Activated CD4-positive, alpha-beta T cell treated with anti-CD3 and anti-CD28 coated beads, Interleukin-2, amount 50 U/mL, for 4 hours (primary cell): ENCODE data around the gene C22orf42.
"Not testable (repeated sequence)": the region's sequence is repeated elsewhere in the genome, so short reads cannot be mapped to it uniquely, and the experiment has no call there.

Experiments used
- DNase-seq, 2 experiments: peaks; one replicate each; pipeline ENCODE4 v3.0.0-alpha.2; 2020

The C22orf42 gene

DNA sequence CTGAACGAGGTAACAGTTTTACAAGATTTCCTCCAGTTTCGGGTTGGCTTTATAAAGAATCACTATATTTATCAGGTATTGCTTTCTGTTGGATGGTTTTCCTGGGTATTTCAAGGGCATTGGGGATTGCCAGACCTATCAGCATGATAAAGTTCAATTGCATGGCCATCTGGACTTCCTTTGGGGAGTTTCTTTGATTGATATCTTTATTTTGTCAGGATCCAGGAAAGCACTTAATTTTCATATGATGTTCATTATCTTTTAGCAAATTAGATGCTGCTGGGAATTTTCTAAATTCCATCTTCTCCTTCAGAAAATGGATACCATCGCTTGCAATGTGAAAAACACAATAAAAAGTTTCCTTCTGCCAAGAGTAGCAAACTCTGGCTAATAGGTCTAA, 24.5 kb upstream of the C22orf42 start:
- DNase-seq: no peak

DNA sequence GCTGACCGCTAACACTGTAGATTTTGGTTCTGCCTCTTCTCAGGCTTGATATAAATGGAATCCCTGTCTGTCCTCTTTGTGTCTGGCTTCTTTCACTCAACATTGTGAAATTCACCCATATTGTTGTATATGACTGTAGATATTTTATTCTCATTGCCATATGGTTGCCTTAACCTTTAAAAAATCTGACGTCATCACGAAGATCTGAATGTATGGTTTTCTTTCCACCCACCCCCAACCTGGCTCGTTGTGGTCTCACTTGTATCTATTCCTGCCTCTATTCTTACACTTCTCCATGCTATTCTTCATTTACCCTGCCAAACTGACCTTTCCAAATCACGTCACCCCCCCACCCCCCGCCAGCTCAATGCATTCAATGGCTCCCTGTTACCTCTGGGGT, 21.9 kb upstream of the C22orf42 start:
- no peak for DNase-seq

DNA sequence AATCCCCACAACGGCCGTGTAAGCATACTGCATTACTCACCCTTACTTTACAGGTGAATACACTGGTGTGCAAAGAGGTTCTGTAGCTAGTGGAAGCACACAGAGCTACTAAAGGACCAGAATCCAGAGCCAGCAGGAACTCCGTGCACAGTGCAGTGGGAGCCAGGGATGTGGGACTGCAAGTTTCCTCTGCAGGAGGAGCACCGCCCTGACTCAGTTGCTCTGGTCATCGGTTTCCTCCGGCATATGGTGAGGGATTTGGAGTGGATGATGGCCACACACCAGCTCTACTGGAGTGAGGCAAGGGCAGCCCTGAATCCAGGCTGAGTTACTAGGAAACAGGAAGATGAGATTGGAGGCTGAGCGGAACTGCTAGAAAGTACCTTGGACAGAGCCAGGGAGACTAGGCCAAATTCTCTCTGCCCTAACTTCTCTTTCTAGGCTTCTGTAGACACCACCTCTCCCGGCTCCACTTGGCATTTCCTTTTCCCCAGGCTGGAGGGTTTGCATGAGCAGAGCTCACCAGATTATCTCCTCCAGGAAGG, 18.2 kb upstream of the C22orf42 start:
- no peak for DNase-seq

DNA sequence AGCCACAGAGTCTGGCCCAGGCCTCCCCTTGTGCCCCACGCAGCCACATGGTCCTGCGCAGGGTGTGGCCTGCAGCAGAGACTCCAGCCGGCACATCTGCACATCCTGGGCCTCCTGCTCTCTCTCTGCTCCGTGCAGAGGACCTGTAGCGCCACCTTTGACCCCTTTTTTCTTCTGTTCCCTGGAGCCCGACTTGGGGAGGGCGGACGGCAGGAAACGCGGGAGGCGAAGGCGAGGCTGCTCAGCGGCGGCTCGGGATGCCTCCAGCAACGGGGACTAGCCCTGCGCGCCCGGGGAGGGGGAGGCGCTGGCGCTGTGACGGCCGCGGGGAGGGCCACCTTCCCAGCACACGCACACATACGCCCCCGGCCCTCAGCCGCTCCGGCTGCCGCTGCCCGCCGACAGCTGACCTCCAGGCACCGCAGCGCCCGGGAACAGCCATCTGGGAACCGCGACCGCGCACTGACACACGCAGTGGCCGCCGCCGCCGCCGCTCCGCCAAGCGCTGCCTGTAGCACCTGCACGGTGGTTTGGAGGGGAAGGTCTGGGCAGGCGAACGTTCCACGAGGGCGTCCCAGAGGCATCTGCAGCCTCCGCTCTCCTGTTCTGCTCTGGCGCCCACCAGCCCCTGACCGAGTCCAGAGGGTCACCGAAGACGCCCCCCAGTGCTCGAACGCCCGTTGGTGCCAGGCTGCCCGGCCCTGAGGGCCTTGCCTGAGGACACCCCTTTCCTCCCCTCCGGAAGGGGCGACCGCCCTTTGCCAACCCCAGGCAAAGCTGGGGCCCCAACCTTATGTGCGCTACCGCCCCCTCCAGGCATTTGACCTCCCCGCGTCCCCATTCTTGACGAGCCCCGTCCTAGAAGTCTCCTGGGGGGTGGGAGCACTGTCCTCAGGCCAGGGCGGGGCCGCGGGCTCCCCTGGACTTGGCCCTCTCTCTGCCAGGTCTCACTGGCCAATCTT, 16.9 kb upstream of the C22orf42 start:
- DNase-seq: no peak

DNA sequence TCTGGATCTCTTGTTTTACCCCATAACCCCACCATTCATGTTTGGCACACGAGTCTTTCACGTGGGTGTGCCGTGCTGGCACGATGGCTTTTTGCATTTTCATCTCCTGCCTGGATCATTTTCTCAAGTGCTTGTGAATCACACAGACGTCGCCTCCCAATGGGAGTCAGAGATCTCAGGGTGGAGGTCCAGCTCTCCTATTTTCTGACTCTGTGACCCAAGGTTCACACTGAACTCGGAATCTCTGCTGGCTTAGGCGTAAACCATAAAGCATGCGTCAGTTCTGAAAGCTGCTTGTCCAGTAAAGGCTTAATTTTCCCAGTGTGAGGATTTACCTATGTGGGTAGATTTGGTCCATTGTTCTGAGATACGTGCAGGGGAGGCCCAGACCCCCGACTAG, 16.0 kb upstream of the C22orf42 start:
- no peak for DNase-seq

DNA sequence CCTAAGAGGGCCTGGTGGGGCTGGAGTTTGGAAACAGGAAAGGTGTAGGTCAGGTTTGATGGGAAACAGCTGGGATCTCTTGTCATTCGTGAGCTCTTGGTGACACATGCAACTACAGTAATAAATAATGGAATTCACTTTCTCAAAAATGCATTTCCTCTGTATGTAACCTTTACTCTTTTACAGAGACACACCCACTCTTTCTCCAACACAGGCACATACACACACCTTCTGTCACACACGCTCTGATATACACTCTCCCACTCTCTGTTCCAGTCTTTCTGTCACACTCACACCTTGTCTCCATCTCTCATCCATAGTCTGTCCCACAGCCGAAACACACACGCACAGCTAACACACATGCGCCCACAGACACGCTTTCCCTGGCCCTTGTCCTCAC, 6.6 kb upstream of the C22orf42 start:
- no peak for DNase-seq

DNA sequence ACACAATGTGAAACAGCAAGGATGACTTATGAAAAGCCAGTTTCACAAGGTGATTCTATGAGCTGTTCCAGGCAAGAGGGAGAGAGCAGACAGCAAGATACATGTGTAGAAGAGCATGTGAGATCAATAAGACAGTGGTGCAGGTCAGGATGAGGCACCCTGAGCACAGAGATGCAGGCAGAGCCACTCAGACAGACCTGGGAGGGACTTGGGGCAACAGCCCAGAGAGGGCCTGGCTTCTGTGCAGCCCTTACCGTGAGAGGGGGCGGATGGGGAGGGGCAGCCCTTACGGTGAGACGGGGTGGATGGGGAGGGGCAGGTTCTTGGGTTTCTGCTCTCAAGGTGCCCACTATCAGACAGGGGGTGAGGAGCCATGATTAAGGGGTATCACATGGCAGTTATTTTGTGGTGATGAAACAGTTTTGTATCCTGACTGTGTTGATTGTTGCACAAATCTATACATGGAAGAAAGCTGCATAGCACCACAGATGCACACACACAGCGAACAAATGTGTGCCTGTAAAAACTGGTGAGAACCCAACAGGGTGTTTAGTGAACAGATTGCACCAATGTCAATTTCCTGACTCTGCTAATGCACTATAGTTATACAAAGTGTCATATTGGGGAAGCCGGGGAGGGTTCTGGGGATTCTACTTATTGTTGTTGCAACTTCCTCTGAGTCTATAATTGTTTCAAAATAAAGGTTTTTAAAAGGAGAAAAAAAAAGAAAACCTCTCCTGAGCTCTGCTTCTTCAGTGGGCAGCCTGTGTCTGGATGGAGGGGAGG, 5.2 kb upstream of the C22orf42 start:
- DNase-seq: no peak

DNA sequence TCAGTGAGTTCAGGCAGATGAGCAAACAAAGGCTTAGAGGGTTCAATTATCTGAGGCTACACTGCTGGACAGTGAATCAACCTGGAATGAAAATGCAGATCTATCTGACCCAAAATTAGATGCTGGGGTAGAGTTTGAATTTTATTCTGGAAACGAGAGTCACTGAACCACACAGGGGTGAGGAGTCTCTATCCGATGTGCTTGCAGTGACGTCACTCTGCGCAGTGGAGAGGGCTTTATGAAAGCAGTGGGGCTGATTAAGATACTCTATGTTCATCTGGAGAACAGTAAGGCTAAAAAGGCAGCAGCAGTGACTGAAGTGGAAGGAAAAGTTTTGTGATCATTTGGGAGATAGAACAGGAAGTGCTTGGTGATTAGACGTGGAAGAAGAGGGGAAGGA, 1.3 kb upstream of the C22orf42 start:
- not testable (repeated sequence) for DNase-seq

DNA sequence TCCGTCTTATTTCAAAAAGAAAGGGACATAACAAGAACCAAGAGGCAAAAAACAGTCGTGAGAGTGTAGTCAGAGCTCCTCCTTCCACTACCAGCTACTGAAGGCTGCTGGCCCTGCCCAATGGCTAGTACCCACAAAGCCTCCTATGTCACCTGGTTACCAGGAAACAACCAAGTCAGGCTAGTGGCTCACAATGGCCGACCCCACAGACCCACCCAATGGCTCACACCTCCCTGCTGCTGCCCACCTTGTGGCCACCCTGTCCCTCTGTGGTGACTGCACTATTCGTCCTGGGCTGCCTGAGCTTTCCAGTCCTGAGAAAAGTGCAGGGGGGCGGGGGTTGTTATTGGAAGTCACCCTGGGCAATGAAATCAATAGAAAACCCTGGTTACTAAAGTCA, 1.5 kb downstream of the C22orf42 start:
- DNase-seq: not testable (repeated sequence)

DNA sequence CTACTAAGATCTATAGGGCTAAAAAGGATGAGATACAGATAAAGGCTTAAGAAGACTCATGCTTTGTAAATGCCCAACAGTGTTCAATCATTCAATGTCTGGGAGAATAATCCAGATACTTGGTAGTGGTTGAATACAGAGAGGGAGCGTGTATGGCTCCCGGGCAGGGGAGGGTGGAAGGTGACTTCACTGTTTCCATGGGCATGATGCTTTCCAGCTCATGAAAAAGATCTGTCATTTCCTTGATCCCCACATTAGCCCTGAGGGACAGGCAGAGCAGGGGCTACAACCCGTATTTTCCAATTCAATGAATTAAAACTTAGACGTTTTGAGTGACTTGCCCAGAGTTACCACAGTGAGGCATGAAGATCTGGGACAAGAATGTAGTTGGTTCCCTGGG, 4.4 kb downstream of the C22orf42 start:
- not testable (repeated sequence) for DNase-seq

DNA sequence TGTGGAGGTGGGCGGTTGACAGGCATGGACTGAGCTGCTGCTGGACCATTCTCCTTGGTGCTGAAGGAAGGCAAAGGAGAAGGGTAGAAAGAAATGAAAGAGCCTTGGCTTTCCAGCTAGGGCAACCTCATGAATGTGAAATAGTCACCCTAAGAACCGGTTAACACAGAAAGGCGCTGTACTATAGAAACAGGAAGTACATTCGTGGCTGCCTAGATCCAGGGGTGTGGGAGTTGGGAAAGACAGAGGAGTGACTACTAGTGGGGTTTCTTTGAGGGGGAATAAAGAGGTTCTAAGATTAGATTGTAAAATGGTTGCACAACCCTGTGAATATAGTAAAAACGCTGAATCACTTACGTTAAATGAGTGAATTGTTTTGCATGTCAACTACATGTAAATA, 7.5 kb downstream of the C22orf42 start:
- DNase-seq: not testable (repeated sequence)

DNA sequence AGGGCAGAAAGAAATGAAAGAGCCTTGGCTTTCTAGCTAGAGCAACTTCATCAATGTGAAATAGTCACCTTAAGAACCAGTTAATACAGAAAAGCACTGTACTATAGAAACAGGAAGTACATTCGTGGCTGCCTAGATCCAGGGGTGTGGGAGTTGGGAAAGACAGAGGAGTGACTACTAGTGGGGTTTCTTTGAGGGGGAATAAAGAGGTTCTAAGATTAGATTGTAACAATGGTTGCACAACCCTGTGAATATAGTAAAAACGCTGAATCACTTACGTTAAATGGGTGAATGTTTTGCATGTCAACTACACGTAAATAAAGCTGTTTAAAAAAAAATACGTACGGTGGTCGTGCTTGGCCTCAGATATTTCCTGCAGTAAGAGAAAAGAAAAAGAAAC, 8.5 kb downstream of the C22orf42 start:
- not testable (repeated sequence) for DNase-seq

DNA sequence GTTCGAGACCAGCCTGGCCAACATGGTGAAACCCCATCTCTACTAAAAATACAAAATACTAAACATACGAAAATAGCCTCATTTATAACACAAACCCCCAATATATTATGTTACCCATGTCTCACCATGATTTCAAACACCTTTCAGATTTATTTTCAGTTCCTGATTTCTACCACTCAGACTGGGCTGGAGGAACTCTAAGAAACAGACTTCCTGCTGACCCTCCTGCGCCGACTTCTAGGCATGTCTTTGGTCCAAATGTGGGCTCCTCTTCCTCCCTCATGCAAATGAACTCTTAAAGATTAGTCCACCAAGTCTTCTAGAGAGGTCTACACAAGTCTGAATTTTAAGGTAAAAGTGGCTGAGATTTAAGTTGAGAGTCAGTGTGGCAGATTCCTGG, 10.7 kb downstream of the C22orf42 start:
- not testable (repeated sequence) for DNase-seq

DNA sequence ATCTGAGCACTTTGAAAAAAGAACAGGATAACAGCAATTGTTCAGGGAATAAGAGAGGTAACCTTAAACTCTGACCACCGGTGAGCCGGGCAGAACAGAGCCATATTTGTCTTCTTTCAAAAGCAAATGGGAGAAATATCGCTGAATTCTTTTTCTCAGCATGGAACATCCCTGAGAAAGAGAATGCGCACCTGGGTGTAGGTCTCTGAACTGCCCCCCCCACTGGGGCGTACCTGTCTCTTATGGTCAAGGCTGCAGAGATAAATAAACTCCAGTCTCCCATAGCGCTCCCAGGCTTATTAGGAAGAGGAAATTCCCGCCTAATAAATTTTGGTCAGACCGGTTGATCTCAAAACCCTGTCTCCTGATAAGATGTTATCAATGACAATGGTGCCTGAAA, 12.0 kb downstream of the C22orf42 start:
- not testable (repeated sequence) for DNase-seq

DNA sequence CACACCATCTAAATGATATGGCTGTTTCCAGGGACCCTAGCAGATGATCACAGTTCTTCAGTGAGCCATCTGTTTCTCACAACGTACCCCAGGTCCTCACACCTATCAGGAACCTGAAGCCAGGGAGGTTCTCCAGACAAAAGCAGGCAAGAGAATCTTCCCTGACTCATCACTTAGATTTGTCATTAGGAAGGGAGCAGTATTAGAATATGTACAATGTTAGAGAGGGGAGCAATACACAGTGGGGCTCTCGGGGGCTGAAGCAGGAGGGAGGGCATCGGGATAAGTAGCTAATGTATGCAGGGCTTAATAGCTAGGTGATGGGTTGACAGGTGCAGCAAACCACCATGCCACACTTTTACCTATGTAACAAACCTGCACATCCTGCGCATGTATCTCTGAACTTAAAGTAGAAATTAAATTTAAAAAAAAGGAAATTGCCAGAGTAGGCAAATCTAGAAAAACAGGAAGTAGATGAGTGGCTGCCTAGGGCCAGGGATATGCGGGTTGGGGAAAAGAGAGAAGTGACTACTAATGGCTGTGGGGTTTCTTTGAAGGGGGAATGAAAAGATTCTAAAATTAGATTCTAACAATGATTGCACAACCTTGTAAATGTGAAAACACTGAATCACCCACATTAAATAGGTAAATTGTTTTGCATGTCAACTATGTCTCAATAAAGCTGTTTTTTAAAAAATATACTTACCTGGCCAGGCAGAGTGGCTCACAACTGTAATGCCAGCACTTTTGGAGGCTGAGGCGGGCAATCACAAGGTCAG, 14.4 kb downstream of the C22orf42 start:
- no peak for DNase-seq

DNA sequence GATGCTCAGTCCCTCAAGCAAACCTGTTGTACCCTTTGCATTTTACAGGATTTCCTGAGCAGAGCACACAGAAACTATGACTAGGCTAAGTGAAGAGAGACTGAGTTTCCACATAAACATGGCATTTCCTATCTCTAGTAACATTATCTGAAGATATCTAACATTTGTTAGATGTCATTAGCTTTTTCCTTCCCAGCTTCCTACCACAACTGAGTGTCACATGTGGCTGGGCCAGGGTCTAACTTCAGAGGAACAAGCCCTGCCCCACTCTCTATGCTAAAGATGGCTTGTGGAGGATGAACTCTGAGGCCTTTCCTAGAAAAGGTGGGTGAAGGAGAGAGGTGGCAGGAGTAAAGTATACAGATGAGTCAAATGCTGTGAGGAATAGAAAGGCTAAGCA, 16.5 kb downstream of the C22orf42 start:
- DNase-seq: peak; percentile 17 to 35

DNA sequence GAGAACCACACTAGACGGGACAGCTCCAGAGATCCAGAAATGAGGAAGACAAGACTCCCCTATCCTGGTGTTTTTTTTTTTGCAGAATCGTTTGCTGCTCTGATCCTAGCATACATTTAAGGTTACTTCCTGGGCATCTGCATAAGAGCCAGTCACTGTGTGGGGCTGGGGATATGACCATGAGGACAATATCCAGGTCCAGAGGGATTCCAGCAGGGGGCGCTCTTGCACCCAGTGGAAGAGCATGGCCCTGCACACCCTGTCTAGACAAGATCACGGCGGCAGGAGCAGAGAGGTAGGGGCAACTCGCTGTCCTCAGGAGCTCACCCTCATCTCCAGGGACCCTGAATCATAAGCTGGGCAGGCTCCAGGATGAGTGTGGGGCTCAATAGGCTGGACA, 18.4 kb downstream of the C22orf42 start:
- DNase-seq: not testable (repeated sequence)

DNA sequence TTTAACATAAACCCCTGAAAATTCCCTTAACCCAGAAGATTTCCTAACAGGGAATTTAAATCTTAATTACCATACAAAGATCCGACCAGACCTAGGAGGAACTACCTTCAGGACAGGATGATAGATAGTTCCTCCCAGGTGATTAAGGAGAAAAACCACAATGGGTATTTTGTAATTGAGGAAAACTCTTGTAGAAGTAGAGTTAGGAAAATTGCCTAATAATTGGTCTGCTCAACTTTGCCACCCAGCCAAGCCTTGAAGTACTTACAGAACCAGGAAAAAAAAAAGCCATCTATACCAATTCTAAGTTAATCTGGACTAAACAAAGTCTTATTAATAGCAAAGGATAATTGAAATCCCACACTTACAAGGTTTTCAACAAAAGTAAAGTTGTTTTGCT, 20.5 kb downstream of the C22orf42 start:
- not testable (repeated sequence) for DNase-seq

DNA sequence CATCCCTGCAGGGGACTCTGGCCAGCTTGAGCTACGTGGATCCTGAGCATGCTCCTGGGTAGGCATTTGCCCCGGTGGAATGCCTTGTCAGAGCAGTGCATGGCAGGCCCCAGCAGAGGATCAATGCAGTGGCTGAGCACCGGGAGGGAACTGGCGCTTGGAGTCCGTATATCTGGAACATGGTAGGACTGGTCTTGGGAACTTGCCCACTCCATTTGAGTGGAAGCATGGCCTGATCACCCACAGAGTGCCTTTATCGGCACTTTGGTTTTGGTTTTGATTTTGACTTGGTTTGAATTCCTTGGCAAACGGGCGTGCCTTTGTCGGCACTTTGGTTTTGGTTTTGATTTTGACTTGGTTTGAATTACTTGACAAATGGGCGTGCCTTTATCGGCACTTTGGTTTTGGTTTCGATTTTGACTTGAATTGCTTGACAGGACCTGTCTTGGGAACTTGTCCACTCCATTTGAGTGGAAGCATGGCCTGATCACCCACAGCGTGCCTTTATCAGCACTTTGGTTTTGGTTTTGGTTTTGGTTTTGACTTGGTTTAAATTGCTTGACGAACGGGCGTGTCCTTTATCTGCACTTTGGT, 21.3 kb downstream of the C22orf42 start:
- DNase-seq: peak; percentile 42 to 48

DNA sequence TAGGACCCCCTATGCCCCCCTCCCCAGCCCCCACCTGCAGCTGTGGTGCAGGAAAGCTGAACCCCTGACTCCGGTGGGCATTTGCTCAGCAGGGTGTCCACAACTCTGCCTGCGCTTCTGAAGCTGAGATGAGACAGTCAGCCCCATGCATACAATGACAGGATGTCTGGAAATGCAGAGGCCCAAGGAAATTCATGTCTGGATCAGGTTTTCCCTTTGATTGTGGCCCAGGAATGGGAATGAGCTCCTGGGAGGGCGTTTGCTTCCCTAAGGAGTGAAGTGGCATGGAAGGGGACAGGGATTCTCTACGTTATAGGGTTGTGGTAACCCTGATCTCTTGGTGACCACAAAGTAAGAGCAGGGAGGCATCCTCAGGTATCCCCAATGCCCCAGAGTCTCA, 22.2 kb downstream of the C22orf42 start:
- not testable (repeated sequence) for DNase-seq

DNA sequence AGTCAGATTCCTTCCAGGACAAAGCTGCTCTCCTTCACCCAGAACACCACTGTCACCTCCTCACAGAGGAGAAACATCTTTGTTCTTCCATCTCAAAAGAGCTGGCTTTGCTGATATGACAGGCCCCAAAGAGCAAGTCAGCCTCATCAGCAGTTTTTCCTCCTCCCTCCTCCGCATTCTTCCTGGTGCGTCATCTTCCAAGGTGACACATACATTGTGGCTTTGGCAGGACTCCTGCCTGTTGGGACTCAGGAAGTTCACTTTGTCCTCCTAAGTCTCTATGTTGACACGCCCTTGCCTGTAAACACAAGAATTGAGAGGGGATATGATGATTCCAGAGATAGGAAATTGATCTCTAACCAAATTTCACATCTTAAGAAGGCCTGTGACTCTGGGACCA, 23.1 kb downstream of the C22orf42 start:
- not testable (repeated sequence) for DNase-seq

DNA sequence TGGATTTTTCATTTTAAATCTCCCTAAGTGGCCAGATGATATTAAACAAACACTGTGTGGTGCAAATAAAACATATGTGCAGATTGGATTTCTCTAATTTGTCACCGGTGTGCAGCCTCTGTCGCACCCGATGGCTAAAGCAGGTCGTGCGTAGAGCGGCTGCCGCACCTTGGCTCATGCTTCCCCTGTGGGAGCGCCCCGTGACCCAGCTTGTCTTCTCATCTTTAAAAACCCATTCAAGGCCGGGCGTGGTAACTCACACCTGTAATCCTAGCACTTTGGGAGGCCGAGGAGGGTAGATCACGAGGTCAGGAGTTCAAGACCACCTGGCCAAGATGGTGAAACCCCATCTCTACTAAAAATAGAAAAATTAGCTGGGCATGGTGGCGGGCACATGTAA, 24.3 kb downstream of the C22orf42 start:
- DNase-seq: not testable (repeated sequence)
